Measurements from ENCODE around the gene STK24.

DNA sequence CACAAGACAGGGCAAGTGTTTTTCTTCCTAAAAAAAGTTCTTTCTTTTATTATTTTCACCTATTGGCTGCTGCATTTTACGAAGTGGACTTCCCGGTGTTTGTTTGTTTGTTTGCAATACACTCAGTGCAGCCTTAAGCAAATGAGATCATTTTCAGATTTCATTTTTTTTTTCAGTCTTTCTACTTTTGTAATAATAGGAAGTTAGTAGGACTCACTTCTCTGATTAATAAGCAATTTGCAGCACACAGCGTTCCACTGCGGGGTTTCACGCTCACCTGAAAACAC, 128.3 kb downstream of the STK24 start:
- TF ChIP-seq, protein P1, sequence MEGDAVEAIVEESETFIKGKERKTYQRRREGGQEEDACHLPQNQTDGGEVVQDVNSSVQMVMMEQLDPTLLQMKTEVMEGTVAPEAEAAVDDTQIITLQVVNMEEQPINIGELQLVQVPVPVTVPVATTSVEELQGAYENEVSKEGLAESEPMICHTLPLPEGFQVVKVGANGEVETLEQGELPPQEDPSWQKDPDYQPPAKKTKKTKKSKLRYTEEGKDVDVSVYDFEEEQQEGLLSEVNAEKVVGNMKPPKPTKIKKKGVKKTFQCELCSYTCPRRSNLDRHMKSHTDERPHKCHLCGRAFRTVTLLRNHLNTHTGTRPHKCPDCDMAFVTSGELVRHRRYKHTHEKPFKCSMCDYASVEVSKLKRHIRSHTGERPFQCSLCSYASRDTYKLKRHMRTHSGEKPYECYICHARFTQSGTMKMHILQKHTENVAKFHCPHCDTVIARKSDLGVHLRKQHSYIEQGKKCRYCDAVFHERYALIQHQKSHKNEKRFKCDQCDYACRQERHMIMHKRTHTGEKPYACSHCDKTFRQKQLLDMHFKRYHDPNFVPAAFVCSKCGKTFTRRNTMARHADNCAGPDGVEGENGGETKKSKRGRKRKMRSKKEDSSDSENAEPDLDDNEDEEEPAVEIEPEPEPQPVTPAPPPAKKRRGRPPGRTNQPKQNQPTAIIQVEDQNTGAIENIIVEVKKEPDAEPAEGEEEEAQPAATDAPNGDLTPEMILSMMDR (IDR thresholded peaks at IDR 0.05 in 4 of 5, conservative IDR thresholded peaks at IDR 0.05 in 1 of 5): no peak
- TF ChIP-seq POLR2A (IDR thresholded peaks at IDR 0.05): no peak

All from gastrocnemius medialis (tissue), 4 donors.